MCF 10A (cell line): ENCODE data around the gene EIF2AK2. TPM values are rescaled to one million over a fixed set of nuclear protein-coding genes. Genes with fewer than 3 reads are reported as not detected.

Experiments
- BruUV-seq: library from RNA; stranded (reverse); fragments of 400-500 nt; replicated peaks from 2 replicates; lab custom pipeline; 2021; lab: Mats Ljungman, UMichigan
- CTCF ChIA-PET: fragments of 300-600 bp; sonication (Branson Sonifier 250); formaldehyde crosslinking; extraction: SDS; loops from one replicate; lab custom pipeline; 2021; ENCODE audit warnings: antibody characterized with exemption, inconsistent platforms; lab: Yijun Ruan, JAX
- POLR2A ChIA-PET: fragments of 300-600, 350-650 bp; sonication (Branson Sonifier 250); formaldehyde crosslinking; extraction: SDS; loops from one replicate; lab custom pipeline; 2020; ENCODE audit warnings: antibody characterized with exemption, inconsistent platforms; lab: Yijun Ruan, JAX
- DNase-seq: peaks from one replicate; pipeline ENCODE4 v3.0.0-alpha.2; 2018; ENCODE audit not compliant: unreplicated experiment
- H3K27ac Mint-ChIP-seq: one replicate; pipeline ENCODE4 v1.8.0; 2022; ENCODE audit warnings: mild to moderate bottlenecking, low read depth, mixed read lengths; ENCODE audit not compliant: unreplicated experiment
- H3K27me3 Mint-ChIP-seq: one replicate; pipeline ENCODE4 v1.8.0; 2022; ENCODE audit warnings: mixed read lengths; ENCODE audit not compliant: insufficient read depth, unreplicated experiment
- H3K36me3 Mint-ChIP-seq: one replicate; pipeline ENCODE4 v1.8.0; 2022; ENCODE audit warnings: mild to moderate bottlenecking, moderate library complexity, mixed read lengths; ENCODE audit not compliant: insufficient read depth, unreplicated experiment
- H3K4me1 Mint-ChIP-seq: one replicate; pipeline ENCODE4 v1.8.0; 2022; ENCODE audit warnings: mixed read lengths; ENCODE audit not compliant: insufficient read depth, unreplicated experiment
- H3K4me3 Mint-ChIP-seq: one replicate; pipeline ENCODE4 v1.8.0; 2022; ENCODE audit warnings: mild to moderate bottlenecking, moderate library complexity, mixed read lengths; ENCODE audit not compliant: unreplicated experiment
- H3K9me3 Mint-ChIP-seq: one replicate; pipeline ENCODE4 v1.8.0; 2022; ENCODE audit warnings: mixed read lengths; ENCODE audit not compliant: unreplicated experiment
- CTCF ChIP-seq: fragments of 200-600 bp; IDR thresholded peaks from one replicate; pipeline ENCODE4 v1.8.0; 2022; ENCODE audit warnings: antibody characterized with exemption, mild to moderate bottlenecking; ENCODE audit not compliant: unreplicated experiment
- intact Hi-C: fragments of 100-400 bp; cut with micrococcal nuclease; formaldehyde crosslinking; loops from 2 replicates; pipeline ENCODE4 v1.14.1; 2022
- total RNA-seq: library from RNA; stranded (reverse); gene quantifications from 2 replicates; pipeline ENCODE4 v1.2.3, GENCODE V29; 2022

Gene EIF2AK2
- total RNA-seq, 1 experiment from 2014 or later, result 29.6 TPM

GRCh38 chr2:37132914-37133313 is 23.9 kb downstream of the EIF2AK2 start:
- H3K9me3 Mint-ChIP-seq, result no peaks in the 10 kb centered on the region
- no peak for DNase-seq
- POLR2A ChIA-PET, result no interaction called here
- no peaks in the 10 kb centered on the region for H3K27me3 Mint-ChIP-seq
- H3K27ac Mint-ChIP-seq, result no peak overlapping the region
- no peaks in the 10 kb centered on the region for H3K4me1 Mint-ChIP-seq
- H3K4me3 Mint-ChIP-seq, result no peak overlapping the region
- intact Hi-C loops, result no loop called here
- no peak for TF ChIP-seq CTCF
- H3K36me3 Mint-ChIP-seq, result peaks cover 21% of the 10 kb centered on the region
- BruUV-seq, result no TSS peak
- CTCF ChIA-PET, result no interaction called here

- intact Hi-C loops, result no loop called here
- Mint-ChIP-seq H3K9me3 (no peaks in the 10 kb centered on the region), H3K27me3 (no peaks in the 10 kb centered on the region), H3K4me1 (no peaks in the 10 kb centered on the region), H3K36me3 (peaks cover 76% of the 10 kb centered on the region), H3K27ac (peak overlapping the region; percentile 31), H3K4me3 (no peak overlapping the region)
- TF ChIP-seq CTCF, result no peak
- BruUV-seq, result no TSS peak
- ChIA-PET CTCF (interaction anchor here (1.2 kb wide), 1 partner anchor 1822 kb away, joined by 4 read pairs; no protein-coding TSS in a partner anchor), POLR2A (interaction anchor here (0.5 kb wide), 1 partner anchor 16 kb away, joined by 3 read pairs; no protein-coding TSS in a partner anchor)
- no peak for DNase-seq
These were observed 31.4 kb downstream of the EIF2AK2 start for GRCh38 chr2:37125416-37125815.

- intact Hi-C loops, result no loop called here
- no peak for DNase-seq
- no TSS peak for BruUV-seq
- peaks cover 84% of the 10 kb centered on the region for H3K36me3 Mint-ChIP-seq
- H3K4me1 Mint-ChIP-seq, result no peaks in the 10 kb centered on the region
- CTCF ChIA-PET, result no interaction called here
- no peaks in the 10 kb centered on the region for H3K9me3 Mint-ChIP-seq
- no peaks in the 10 kb centered on the region for H3K27me3 Mint-ChIP-seq
- POLR2A ChIA-PET, result interaction anchor here (1.7 kb wide), 1 partner anchor 35 kb away, joined by 3 read pairs; the partner anchor contains the start of genes GPATCH11 and HEATR5B
- no peak overlapping the region for H3K4me3 Mint-ChIP-seq
- no peak for TF ChIP-seq CTCF
- H3K27ac Mint-ChIP-seq, result no peak overlapping the region
These were observed 37.6 kb downstream of the EIF2AK2 start for GRCh38 chr2:37119157-37119556.

GRCh38 chr2:37117566-37117965 is 39.2 kb downstream of the EIF2AK2 start:
- Mint-ChIP-seq H3K4me1 (no peaks in the 10 kb centered on the region), H3K4me3 (no peak overlapping the region), H3K36me3 (peaks cover 84% of the 10 kb centered on the region), H3K27ac (no peak overlapping the region), H3K27me3 (no peaks in the 10 kb centered on the region), H3K9me3 (no peaks in the 10 kb centered on the region)
- no peak for DNase-seq
- TF ChIP-seq CTCF, result no peak
- intact Hi-C loops, result no loop called here
- ChIA-PET POLR2A (no interaction called here), CTCF (interaction anchor here (0.7 kb wide), 1 partner anchor 701 kb away, joined by 4 read pairs; no protein-coding TSS in a partner anchor)
- BruUV-seq, result no TSS peak
